NCI-H748 (cell line): ENCODE data around the gene DENND6A.
"Not testable (repeated sequence)": the region's sequence is repeated elsewhere in the genome, so short reads cannot be mapped to it uniquely, and the experiment has no call there.

Experiments used
- DNase-seq: peaks from one replicate; lab custom pipeline; 2025; ENCODE audit not compliant: unreplicated experiment; lab: John Stamatoyannopoulos, UW

DENND6A gene, protein sequence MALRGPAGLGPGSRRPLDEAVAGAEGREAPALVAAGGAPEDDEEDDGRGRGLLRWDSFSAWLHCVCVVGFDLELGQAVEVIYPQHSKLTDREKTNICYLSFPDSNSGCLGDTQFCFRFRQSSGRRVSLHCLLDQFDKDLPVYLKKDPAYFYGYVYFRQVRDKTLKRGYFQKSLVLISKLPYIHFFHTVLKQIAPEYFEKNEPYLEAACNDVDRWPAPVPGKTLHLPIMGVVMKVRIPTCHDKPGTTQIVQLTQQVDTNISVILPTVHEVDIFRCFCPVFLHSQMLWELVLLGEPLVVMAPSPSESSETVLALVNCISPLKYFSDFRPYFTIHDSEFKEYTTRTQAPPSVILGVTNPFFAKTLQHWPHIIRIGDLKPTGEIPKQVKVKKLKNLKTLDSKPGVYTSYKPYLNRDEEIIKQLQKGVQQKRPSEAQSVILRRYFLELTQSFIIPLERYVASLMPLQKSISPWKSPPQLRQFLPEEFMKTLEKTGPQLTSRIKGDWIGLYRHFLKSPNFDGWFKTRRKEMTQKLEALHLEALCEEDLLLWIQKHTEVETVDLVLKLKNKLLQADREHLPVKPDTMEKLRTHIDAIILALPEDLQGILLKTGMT

GRCh38 chr3:57692396-57693147 lies at the start of gene DENND6A:
TSS of gene DENND6A (minus strand) at chr3:57693077. CDS start at chr3:57693018, 59 bp downstream.
- DNase-seq, result peak; percentile 91

- DNase-seq, result no peak
Observed at GRCh38 chr3:57740027-57740426, 47.1 kb upstream of the DENND6A start.

DNA sequence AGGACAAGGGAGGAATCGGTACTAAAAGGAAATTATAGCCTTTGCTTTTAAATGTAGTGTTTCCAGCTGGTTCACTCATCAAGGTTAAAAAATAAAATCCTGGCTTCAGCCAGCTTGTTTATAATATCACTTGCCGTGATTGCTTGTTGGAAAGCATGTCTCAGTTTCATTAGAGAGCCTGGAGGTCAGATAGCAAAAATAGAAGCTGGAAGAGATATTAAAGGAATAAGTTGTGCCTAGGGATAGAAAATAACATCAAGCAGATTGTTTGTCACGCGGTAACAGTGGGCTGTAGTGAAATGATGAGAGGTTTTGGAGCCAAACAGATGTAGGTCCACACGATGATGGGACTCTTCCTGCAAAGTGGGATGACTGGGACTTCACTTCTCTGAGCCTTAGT lies 45.5 kb upstream of the DENND6A start:
- DNase-seq, result no peak

DNA sequence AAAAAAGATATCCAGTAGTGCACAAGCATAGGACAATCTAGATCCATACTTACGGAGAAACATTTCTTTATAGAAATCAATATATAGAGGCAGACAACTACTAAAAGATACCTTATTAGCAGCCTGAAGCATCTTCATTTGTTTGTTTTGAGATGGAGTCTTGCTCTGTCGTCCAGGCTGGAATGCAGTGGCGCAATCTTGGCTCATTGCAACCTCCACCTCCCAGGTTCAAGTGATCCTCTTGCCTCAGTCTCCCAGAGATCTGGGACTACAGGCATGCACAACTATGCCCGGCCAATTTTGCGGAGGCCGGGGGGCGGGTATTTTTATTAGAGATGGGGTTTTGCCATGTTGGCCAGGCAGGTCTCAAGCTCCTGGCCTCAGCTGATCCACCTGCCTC lies 45.0 kb upstream of the DENND6A start:
- no peak for DNase-seq

DNA sequence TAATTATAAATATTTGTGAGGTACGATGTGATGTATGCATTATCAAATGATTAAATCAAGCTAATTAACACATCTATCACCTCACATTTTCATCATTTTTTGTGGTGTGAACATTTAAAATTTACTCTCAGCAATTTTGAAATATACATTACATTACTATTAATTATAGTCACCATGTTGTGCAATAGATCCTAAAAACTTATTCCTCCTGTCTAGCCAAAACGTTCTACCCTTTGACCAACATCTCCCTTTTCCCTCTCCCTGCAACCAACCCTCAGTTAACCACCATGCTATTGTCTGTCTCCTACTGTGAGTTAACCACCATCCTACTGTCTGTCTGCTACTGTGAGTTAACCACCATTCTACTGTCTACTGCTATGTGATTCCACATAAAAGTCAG lies 42.5 kb upstream of the DENND6A start:
- no peak for DNase-seq

DNA sequence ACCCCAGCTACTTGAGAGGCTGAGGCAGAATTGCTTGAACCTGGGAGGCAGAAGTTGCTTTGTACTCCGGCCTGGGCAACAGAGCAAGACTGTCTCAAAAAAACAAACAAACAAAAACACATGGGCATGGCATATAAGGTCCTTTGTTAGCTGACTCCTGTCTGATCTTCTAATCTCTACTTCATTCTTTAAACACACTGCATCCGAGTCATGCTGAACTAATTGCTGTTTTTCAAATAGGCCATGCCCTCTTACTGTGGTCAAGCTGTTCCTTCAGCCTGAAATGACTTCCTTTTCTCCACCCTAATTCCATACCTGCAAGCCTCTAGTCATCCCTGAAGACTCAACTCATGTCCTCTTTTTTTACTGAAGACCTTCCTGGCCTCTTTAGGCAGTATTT lies 40.9 kb upstream of the DENND6A start:
- DNase-seq, result no peak

- DNase-seq, result no peak
Observed at GRCh38 chr3:57731311-57731710, 38.4 kb upstream of the DENND6A start.

- DNase-seq, result no peak
Observed at GRCh38 chr3:57730682-57731081, 37.8 kb upstream of the DENND6A start.

- DNase-seq, result no peak
Observed at GRCh38 chr3:57729334-57730045, 36.6 kb upstream of the DENND6A start.

DNA sequence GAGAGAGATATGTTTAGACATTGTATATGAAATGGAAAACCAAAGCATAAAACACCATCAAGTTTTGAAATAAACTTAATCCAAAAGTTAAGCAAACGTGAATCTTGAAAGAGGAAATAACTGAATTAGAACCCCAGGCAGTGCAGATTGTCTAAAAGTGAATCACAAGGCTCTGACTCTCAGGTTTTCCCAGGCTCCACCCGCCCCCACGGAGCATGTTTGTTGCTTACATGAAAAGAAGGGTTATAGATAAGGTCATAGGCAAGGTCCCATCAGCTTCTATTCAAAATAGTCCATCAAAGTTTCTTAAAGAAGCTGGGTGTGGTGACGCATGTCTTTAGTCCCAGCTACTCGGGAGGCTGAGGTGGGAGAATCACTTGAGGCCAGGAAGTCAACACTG lies 34.2 kb upstream of the DENND6A start:
- no peak for DNase-seq

GRCh38 chr3:57726397-57726796 lies 33.5 kb upstream of the DENND6A start:
- DNase-seq, result no peak

DNA sequence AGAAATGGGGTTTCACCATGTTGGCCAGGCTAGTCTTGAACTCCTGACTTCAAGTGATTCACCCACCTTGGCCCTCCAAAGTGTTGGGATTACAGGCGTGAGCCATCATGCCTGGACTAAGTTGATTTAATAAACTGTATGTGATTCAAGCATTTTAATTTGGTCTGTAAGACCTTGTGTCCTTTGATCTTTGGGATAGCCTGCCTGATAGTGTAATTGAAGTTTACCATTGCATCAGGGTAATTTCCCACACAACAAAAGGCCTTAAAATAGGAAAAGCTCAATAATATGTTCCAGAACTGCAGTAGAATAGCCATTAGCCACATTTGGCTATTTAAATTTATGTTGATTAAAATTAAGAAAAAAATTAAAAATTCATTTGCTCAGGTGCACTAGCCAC lies 25.2 kb upstream of the DENND6A start:
- DNase-seq, result no peak

DNA sequence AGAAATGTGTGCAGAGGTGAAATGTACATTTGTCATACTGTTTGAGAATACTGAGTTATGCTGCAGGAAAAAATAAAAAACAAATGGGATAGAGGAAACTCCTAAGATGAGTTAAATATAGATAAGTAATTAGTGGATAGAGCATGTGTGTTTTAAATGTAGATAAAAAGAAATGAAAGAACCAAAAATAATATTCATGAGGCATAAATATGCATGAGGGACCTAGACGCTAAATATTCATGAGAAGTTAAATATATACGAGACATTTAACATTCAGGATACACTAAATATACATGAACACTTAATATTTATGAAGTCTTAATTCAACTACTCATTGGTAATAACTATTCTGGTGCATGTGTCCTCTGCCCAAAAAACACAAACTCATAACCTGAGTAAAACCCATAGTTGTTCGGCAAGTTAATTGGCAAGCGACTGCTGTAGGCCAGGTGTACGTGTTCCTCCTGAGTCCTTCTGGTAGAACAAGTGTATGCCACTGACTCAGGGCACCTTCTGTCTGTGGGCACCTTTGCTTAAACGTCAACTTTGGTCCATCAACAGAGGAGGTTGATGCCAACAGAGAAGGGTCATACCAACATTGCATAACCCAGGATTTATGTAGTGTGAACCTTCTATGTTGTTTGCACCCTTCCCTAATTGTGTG lies 24.5 kb upstream of the DENND6A start:
- DNase-seq, result no peak

DNA sequence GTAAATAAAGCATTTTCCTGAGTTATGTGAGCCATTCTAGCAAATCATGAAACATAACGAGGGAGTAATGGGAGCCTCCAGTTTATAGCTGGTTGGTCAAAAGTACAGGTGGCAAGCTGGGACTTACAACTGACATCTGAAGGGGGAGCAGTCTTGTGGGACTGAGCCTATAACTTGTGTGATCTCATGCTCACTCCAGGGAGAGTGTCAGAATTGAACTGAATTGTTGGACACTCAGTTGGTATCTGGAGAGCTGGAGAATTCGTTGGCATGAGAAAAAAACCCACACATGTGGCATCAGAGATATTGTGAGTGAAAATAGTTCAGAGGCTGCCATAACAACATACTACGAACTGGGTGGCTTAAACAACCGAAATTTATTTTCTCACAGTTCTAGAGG lies 22.8 kb upstream of the DENND6A start:
- DNase-seq, result no peak

DNA sequence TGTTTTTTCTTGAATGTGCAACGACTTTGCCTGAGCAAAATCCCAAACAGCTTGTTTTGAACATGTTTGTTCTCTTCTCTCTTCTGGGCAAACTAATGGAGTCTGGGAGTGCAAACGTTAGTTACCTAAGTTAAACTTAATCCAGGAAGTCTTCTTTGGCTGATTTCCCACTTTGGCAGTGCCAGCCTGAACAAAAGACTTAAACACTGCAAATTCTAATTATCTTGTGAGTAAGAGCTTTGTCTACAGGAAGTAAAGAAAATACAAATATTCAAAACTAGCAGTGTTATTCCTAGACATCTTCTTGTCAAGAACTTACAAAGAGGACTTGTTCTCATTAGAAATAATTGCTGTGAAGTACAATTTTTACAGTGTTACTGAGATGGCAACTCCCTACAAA lies 16.7 kb upstream of the DENND6A start:
- no peak for DNase-seq

DNA sequence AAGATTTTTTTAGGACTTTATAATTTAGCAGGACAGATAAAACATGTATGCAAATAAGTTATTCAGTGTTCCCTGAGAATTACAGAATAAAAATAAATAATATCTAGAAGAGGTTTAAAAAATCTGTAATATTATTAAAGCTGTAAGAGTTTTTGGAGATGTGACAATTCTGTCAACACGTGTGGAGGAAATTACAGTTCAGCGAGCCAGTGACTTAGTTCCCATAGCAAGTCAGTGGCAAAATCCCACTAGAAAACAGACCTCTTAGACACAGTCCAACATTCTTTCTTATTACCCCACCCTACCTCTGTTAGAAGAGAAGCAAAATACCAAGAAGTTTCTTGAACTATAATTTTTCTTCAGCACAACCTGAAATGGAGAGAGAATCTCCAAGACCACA lies 16.2 kb upstream of the DENND6A start:
- no peak for DNase-seq

DNA sequence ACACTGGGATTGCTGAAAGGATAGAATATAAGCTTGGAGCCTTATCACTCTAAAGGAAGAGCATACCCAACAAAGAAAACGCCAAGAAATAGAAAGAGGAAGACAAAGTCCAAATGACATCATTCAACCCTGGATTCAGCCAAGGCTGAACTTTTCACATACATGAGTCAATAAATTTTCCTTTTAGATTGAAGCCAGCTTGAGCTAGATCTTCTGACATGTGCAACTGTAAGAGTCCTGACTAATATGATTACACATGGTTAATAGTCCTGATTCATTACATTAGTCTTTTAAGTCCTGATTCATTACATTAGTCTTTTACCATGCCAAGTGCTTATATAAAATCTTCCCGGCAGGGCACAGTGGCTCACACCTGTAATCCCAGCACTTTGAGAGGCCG lies 13.6 kb upstream of the DENND6A start:
- no peak for DNase-seq

DNA sequence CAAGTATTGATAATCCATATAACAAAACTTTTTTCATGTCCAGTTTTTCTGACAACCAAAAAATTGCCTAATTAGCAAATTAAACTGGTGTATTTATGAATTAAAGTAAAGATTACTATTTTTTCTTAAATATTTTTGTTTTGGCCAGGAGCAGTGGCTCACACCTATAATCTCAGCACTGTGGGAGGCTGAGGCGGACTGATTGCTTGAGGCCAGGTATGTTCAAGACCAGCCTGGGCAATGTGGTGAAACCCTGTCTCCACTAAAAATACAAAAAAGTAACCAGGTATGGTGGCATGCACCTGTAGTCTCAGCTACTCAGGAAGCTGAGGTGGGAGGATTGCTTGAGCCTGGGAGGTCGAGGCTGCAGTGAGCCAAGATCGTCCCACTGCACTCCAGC lies 12.5 kb upstream of the DENND6A start:
- not testable (repeated sequence) for DNase-seq

GRCh38 chr3:57701781-57702180 lies 8.9 kb upstream of the DENND6A start:
- DNase-seq, result no peak

- DNase-seq, result no peak
Observed at GRCh38 chr3:57700737-57701136, 7.9 kb upstream of the DENND6A start.

DNA sequence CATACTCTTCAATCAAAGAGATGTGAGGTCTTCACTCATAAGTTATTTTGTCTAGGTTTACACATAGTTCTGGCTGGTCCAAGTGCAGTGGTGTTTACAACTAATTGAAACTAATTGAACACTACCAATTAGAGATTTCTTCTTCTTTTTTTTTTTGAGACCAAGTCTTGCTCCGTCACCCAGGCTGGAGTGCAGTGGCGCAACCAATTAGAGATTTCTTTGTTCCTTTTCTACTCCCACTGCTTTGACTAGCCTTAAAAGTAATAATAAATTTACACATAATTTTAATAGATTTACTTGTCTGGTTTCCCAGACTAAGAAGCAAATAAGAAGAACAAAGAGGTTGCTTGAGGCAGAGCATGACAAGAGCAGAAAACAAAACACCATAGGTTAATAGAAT lies 6.7 kb upstream of the DENND6A start:
- DNase-seq, result no peak
